HUES48 (cell line): Measurements from ENCODE around the gene KAZN.

ENCODE experiments used
- H3K27ac ChIP-seq: one replicate; pipeline ENCODE4 v1.7.0; 2013; ENCODE audit warnings: low read depth, low read length, inconsistent platforms
- H3K27me3 ChIP-seq: 2 replicates; pipeline ENCODE4 v1.6.1; 2013; ENCODE audit warnings: mild to moderate bottlenecking, low read length; ENCODE audit not compliant: control insufficient read depth, insufficient read depth
- H3K36me3 ChIP-seq: 2 replicates; pipeline ENCODE4 v1.6.1; 2013; ENCODE audit warnings: low read length; ENCODE audit not compliant: control insufficient read depth, insufficient read depth
- H3K4me1 ChIP-seq: 2 replicates; pipeline ENCODE4 v1.6.1; 2013; ENCODE audit warnings: mild to moderate bottlenecking, low read length; ENCODE audit not compliant: control insufficient read depth, insufficient read depth
- H3K4me3 ChIP-seq: 2 replicates; pipeline ENCODE4 v1.5.1; 2013; ENCODE audit warnings: mild to moderate bottlenecking, low read depth, low read length
- H3K9ac ChIP-seq: 2 replicates; pipeline ENCODE4 v1.6.1; 2013; ENCODE audit warnings: mild to moderate bottlenecking, low read depth, low read length, moderate library complexity
- H3K9me3 ChIP-seq: 2 replicates; pipeline ENCODE4 v1.6.1; 2013; ENCODE audit warnings: low read length; ENCODE audit not compliant: control insufficient read depth, insufficient read depth

The KAZN gene

DNA sequence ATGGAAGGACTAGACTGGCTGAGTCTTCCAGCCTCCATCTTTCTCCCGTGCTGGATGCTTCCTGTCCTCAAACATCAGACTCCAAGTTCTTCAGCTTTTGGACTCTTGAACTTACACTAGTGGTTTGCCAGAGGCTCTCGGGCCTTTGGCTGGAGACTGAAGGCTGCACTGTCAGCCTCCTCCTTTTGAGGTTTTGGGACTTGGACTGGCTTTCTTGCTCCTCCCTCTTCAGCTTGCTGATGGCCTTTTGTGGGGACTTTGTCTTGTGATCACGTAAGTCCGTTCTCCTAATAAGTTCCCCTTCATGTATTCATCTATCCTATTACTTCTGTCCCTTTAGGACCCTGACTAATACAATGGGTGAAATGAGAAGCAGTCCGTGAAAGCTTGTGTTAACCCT, 196.4 kb downstream of the KAZN start:
- Histone ChIP-seq H3K9ac (no peak overlapping the region), H3K36me3 (no peaks in the 10 kb centered on the region), H3K27me3 (no peaks in the 10 kb centered on the region), H3K4me1 (no peaks in the 10 kb centered on the region), H3K27ac (no peak overlapping the region), H3K9me3 (no peaks in the 10 kb centered on the region), H3K4me3 (no peak overlapping the region)

DNA sequence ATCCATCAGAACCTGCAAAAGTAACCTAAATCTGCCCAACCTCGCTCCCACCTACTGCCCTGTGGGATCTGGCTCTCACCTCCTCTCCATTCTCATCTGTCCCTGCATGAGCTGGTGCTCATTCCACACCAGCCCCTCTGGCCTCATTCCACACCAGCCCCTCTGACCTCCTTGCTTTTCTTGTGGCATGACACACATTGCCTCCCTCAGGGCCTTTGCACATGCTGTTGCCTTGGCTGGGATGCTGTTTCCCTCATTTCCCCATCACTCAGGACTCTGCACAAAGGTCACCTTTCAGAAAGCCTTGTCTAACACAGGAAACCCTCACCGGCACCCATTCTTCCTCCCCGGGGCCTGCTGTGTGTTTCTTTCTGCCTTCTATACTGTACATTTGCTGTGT, 197.1 kb downstream of the KAZN start:
- Histone ChIP-seq H3K9me3 (no peaks in the 10 kb centered on the region), H3K4me1 (no peaks in the 10 kb centered on the region), H3K4me3 (no peak overlapping the region), H3K36me3 (no peaks in the 10 kb centered on the region), H3K9ac (no peak overlapping the region), H3K27me3 (no peaks in the 10 kb centered on the region), H3K27ac (no peak overlapping the region)

DNA sequence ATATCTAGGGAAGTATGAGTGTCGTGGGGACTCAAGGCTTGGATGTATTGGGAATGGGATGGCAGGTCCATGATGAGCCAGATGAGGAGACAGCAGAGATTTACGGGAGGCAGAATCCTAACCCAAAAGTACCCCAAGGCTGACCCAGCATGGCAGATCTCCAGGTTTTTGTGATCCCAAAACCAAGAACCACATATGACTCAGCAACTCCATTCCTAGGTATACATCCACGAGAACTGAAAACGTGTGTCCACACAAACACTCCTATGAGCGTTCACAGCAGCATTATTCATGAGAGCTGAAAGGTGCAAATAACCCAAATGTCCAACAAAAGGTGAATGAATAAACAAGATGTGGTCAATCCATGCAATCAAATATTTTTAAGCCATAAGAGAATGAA, 201.5 kb downstream of the KAZN start:
- no peak overlapping the region for H3K4me3 ChIP-seq
- no peak overlapping the region for H3K9ac ChIP-seq
- no peaks in the 10 kb centered on the region for H3K9me3 ChIP-seq
- no peaks in the 10 kb centered on the region for H3K36me3 ChIP-seq
- no peak overlapping the region for H3K27ac ChIP-seq
- H3K4me1 ChIP-seq, result no peaks in the 10 kb centered on the region
- no peaks in the 10 kb centered on the region for H3K27me3 ChIP-seq

DNA sequence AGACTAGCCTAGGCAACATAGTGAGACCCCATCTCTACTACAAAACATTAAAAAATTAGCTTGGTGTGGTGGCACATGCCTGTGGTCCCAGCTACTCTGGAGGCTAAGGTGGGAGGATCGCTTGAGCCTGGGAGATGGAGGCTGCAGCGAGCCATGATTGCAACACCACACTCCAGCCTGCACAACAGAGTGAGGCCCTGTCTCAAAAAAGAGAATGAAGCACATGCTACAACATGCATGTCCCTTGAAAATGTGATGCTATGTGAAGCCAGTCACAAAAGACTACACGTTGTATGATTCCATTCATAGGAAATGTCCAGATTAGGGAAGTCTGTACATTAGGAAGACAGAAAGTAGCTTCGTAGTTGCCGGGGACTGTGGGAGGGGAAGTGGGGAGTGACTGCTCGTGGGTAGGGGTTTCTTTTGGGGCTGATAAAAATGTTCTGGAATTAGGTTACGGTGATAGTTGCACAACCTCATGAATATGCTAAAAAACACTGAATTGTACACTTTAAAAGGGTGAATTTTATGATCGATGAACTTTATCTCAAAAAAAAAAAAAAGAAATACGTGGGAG, 202.1 kb downstream of the KAZN start:
- H3K4me3 ChIP-seq, result no peak overlapping the region
- H3K9me3 ChIP-seq, result no peaks in the 10 kb centered on the region
- H3K36me3 ChIP-seq, result no peaks in the 10 kb centered on the region
- H3K27me3 ChIP-seq, result no peaks in the 10 kb centered on the region
- no peak overlapping the region for H3K9ac ChIP-seq
- no peaks in the 10 kb centered on the region for H3K4me1 ChIP-seq
- no peak overlapping the region for H3K27ac ChIP-seq

DNA sequence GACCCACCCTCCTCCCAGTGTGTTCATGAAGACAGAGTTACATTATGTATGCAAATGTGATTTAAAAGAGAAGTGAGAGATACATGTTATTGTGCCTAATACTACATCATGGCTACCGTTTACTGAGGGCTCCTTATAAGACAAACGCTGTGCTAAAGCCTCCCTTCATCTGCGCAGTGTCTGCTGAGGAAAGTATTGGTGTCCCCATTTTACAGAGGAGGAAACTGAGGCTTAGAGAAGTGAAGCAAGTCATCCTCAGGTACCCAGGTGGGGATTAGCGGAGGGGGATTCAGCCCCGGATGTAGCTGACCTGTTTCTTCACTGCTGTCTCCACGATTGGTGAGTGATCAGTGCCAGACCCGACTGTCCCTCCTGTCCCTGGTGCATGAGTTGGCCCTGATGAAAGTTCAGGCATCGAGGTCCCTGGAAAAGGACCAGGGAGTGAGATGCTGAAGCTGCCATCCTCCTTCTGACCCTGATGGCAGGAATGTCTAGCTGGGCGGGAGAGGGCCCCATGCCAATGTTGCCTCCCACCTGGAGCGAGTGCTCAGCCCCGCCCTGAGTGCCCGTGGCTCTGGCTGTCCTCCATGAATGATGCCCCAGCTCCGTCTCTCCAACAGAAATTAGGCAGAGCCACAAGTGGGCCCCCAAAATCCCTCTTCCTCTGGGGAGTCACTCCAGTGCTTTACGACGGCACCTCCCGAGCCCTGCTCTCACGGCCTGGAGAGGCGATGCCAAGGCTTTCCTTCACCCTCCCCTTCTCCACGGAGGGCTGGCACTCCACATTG, 204.7 kb downstream of the KAZN start:
- no peak overlapping the region for H3K4me3 ChIP-seq
- H3K4me1 ChIP-seq, result no peaks in the 10 kb centered on the region
- H3K36me3 ChIP-seq, result no peaks in the 10 kb centered on the region
- H3K9ac ChIP-seq, result no peak overlapping the region
- no peaks in the 10 kb centered on the region for H3K27me3 ChIP-seq
- H3K9me3 ChIP-seq, result peaks cover 11% of the 10 kb centered on the region; the same call in 1 of the 2 replicates
- no peak overlapping the region for H3K27ac ChIP-seq

DNA sequence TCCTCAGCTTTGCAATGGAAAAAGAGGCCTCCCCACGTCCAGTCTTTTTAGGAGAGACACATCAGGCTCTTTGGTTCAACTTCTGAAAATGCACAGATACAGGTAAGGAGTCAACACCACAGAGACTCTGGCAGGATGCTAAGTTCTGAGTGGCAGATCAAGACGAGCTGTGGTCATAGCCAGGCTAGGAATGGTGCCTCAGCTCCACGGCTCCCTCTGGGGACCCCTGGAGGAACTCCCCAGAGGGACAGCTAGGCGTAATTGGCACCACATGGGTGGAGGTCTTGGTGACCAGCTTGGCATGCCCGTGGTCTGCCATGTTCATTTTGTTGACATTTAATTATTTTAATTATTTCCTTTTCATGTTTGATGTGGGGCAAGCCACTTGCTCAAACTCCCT, 206.1 kb downstream of the KAZN start:
- Histone ChIP-seq H3K4me3 (no peak overlapping the region), H3K27me3 (no peaks in the 10 kb centered on the region), H3K4me1 (no peaks in the 10 kb centered on the region), H3K9me3 (peaks cover 11% of the 10 kb centered on the region; the same call in 1 of the 2 replicates), H3K27ac (no peak overlapping the region), H3K9ac (no peak overlapping the region), H3K36me3 (no peaks in the 10 kb centered on the region)

DNA sequence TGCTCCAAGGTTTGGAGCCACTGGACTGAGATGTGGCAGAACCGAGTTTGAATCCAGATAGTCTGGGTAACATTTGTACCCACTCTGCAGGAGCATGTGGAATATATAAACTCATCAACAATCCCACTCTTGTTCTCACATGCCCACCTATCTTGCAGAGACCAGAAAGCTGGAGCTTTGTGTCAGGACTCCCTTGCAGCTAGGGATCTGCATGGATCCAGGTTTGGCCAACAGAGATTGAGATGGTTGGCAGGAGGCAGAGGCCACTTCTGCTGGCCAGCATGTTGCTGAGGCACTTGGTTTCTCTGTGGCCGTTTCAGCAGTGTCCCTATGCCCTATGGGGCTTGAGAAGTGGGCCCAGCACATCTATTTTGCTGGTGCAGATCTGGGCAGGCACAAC, 208.3 kb downstream of the KAZN start:
- H3K36me3 ChIP-seq, result no peaks in the 10 kb centered on the region
- no peaks in the 10 kb centered on the region for H3K27me3 ChIP-seq
- H3K27ac ChIP-seq, result no peak overlapping the region
- no peak overlapping the region for H3K9ac ChIP-seq
- H3K4me3 ChIP-seq, result no peak overlapping the region
- no peaks in the 10 kb centered on the region for H3K4me1 ChIP-seq
- H3K9me3 ChIP-seq, result peaks cover 11% of the 10 kb centered on the region; the same call in 1 of the 2 replicates

DNA sequence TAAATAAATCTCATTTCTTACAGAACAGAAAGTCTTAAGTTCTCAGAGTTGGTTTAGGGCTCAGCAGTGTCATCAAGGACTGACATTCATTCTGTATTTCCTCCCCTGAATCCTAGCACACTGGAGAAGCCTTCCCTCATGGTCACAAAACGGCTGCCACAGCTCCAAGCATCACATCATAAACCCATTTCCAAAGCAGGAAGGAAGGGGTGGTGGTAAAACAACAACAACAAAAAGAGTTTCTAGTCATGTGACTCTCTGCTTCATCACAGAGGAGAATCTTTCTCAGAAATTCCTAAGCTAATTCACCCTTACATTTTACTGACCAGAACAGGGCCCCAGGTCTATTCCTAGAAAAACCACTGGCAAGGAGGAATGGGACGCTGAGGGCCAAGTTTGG, 210.3 kb downstream of the KAZN start:
- Histone ChIP-seq H3K9me3 (peaks cover 11% of the 10 kb centered on the region; the same call in 1 of the 2 replicates), H3K4me3 (no peak overlapping the region), H3K36me3 (no peaks in the 10 kb centered on the region), H3K27me3 (no peaks in the 10 kb centered on the region), H3K4me1 (no peaks in the 10 kb centered on the region), H3K27ac (no peak overlapping the region), H3K9ac (no peak overlapping the region)

DNA sequence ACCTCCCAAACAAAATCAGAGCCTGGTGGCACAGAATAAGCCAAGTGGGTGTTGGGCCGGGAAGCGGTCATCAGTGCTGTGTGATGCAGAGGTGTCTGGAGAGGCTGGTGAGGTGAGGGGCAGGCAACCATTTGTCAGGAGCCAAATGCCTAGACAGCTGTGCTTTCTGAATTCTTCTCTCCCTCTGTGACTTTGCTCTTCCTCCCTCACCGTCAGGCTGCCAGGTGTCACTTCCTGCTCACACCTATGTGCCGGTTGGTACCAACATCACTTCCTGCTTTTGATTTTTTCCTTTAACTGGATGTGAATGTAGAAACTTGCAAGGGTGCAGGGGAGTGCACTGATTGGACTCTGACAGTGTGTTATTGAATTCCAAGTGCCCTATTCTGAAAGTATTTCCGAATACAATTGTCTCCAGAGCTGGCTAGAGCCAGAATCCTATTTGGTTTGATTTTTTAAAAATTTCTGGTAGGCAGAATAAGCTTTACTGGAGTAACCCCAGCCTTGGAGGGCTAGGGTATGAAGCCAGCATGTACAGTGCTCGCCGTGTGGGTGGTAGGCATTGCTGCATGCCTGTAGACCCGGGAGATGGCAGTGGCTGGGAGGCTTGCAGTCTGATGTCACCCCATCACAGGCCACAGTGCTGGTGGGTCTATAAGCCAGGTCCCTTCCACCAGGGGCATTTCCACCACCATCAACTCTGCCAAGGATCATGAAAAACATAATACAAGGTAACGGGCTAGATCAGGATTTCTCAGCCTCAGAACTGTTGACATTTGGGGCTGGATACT, 210.9 kb downstream of the KAZN start:
- H3K27ac ChIP-seq, result no peak overlapping the region
- H3K4me3 ChIP-seq, result no peak overlapping the region
- H3K9me3 ChIP-seq, result peaks cover 11% of the 10 kb centered on the region; the same call in 1 of the 2 replicates
- no peaks in the 10 kb centered on the region for H3K36me3 ChIP-seq
- no peaks in the 10 kb centered on the region for H3K27me3 ChIP-seq
- H3K4me1 ChIP-seq, result no peaks in the 10 kb centered on the region
- H3K9ac ChIP-seq, result no peak overlapping the region

DNA sequence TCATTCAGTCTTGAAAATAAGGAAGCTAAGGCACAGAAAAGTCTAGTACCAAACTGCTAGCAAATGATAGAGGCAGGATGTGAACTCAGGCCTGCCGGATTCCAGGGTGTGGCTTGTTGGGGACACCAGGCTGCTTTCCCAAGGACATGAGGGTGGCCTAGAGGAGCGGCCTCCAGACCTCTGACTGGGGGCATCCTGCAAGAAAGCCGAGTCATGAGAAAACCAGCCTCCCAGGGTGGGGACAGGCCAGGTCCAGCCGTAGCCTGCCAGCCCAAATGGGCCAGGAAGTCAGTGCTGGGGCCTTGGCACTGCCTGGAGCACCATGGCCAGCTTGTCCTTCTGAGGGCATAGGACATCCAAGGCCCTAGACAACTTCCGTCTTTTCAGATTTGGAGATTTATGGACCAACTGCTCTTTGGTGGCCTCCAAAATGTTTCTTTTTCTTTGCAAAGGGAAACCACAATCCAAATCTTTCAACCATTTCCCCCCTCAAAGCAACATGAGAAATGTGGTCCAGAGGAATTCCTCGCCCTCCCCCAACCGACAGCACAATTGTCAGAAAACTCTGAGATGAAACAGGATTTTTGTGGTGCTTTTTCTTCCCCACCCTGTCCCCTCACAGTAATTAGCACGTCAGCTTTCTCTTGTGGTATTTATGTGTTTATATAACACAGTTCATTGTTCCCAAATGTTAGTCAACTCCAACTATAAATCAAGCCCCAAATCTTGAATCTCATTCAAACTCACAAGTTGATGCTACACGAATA, 212.3 kb downstream of the KAZN start:
- no peaks in the 10 kb centered on the region for H3K36me3 ChIP-seq
- no peak overlapping the region for H3K9ac ChIP-seq
- H3K27ac ChIP-seq, result no peak overlapping the region
- H3K9me3 ChIP-seq, result peaks cover 11% of the 10 kb centered on the region; the same call in 1 of the 2 replicates
- H3K27me3 ChIP-seq, result no peaks in the 10 kb centered on the region
- H3K4me3 ChIP-seq, result no peak overlapping the region
- H3K4me1 ChIP-seq, result no peaks in the 10 kb centered on the region
